Glomerular endothelial cell (primary cell): ENCODE measurements around the gene ZNF670. TPM values are rescaled to one million over a fixed set of nuclear protein-coding genes. Genes with fewer than 3 reads are reported as not detected.
"Not testable (repeated sequence)": the region's sequence is repeated elsewhere in the genome, so short reads cannot be mapped to it uniquely, and the experiment has no call there.

ENCODE experiments used
- DNase-seq: peaks from one replicate; pipeline ENCODE4 v3.0.0-alpha.2; 2011; ENCODE audit warnings: low read depth, low spot score; ENCODE audit errors: extremely low read depth
- total RNA-seq: library from RNA; depleted of rRNA; stranded (reverse); fragments of >200 nt; gene quantifications from 2 replicates; pipeline ENCODE4 v1.2.3, GENCODE V29; 2015

Gene ZNF670
- total RNA-seq: 4.0 and 4.2 TPM in 2 replicates

DNA sequence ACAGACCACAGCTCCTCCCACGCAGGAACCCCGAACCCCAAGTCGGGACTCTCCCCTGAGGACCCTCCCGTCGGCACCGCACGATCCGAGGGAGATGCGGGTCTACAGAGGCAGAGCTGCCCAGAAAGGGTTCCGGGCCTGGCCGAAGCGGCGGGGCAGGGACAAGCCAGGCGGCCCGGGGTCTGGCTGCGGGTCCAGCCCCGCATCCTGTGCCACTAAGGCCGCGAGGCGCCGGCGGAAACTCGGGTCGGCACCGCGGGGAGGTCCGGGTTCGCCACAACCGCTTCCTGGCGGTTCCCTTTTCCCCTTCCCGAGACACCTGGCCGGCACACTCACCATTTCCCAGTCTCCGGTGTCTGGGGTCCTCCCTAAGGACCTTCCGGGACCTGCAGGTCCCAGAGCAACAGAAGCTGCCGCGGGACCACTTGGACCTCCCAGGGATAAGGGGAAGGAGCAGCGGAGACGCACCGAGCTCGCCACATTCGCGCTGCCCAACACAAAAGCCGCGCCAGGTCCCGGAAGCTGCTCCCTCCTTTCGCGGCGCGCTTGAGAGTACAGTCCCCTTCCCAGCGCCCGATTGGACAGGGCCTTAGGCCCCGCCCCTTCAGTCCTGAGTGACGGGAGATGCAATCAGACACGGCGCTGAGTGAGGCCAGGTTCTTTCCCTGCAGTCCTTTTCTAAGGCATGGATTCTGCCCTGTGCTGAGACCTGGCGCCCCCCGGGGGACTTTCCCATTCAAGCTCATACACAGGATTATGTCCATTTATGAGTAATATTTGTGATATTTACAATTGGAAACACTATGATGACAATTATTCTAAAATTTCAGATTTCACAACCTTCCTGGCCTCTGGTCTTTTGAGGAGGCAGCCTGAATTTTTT, at the start of gene ZNF670:
TSS of gene ZNF670 (minus strand) at position 554 of the 883 bp plus-strand sequence. CDS start at position 339, 215 bp downstream.
- DNase-seq: peak; percentile 80

DNA sequence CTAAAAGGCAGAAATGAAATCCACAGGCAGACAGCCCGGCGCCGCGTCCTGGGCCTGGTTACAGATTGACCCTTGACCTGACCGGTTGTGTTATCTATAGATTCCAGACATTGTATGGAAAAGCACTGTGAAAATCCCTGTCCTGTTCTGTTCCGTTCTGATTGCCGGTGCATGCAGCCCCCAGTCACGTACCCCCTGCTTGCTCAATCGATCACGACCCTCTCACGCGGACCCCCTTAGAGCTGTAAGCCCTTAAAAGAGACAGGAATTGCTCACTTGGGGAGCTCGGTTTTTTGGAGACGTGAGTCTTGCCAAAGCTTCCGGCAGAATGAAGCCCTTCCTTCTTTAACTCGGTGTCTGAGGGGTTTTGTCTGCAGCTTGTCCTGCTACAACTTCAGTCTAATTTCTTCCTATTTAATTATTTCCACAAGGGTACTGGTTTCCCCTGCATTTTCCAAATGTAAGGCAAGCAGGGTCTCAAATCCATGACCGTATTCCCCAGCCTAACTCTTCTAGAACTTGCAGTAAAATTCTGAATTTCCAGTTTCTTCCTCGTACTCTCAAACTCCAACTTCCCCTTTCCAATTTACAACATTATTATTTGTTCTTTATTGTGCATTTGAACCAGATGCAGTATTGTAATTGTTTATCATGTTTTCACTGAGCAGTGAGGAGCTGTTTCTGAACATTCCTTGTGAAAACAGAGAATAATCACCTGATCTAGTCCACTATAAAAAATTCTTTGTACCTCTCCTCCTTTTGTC, 49.1 kb upstream of the ZNF670 start:
- not testable (repeated sequence) for DNase-seq

DNA sequence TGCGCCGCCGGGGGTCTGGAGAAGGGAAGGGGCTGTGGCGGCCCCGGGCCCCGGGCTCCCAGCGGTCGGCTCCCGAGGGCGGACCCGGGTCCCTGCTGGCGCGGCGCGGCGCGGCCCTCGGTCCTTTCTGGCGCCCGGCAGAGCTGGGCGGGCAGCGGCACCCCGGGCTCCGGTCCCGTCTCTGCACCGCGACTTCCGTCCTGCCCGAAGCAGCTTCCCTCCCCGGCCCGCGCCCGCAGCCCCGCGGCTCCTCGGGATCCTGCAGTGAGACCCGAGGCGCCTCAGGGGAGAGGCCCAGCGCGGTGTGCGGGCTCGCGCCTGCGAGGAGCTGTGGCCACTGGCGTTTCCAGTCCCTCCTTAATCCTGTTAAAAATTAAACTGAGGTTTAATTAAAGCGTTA, 48.0 kb upstream of the ZNF670 start:
- not testable (repeated sequence) for DNase-seq

DNA sequence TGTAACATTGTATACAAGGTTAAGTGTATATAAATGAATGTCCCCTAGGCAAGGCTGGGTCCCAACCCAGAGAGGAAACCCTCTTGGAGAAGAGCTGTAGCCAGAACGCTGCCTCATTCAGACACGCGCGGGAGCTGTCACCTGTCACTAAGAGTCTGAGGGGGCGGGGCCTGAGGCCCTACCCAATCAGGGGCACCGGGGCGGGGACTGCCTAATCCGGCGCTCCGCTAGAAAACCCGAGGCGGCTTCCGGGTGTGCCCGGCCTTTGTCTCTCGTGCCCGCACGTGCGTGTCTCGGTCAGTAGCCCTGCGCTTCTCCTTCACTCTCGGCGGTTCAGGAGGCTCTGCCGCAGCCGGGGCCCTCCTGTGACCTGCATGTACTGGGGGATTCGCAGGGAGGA, 47.6 kb upstream of the ZNF670 start:
- not testable (repeated sequence) for DNase-seq

DNA sequence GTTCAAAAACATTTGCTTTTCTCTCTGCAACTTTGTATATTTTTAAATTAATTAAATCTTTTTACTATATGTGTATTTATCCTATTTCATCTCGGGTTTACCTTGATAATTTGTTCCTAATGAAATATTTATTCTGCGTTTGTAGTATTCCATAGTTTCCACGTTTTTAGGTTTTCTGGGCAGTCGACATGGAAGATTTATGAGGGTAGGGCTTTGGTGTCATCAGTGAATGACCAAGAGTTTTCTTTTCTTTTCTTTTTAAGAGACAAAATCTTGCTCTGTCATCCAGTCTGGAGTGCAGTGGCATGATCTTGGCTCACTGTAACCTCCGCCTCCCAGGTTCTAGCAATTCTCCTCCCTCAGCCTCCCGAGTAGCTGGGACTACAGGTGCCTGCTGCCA, 42.8 kb upstream of the ZNF670 start:
- DNase-seq: no peak

GRCh38 chr1:247120408-247120668, 41.7 kb upstream of the ZNF670 start:
- not testable (repeated sequence) for DNase-seq

DNA sequence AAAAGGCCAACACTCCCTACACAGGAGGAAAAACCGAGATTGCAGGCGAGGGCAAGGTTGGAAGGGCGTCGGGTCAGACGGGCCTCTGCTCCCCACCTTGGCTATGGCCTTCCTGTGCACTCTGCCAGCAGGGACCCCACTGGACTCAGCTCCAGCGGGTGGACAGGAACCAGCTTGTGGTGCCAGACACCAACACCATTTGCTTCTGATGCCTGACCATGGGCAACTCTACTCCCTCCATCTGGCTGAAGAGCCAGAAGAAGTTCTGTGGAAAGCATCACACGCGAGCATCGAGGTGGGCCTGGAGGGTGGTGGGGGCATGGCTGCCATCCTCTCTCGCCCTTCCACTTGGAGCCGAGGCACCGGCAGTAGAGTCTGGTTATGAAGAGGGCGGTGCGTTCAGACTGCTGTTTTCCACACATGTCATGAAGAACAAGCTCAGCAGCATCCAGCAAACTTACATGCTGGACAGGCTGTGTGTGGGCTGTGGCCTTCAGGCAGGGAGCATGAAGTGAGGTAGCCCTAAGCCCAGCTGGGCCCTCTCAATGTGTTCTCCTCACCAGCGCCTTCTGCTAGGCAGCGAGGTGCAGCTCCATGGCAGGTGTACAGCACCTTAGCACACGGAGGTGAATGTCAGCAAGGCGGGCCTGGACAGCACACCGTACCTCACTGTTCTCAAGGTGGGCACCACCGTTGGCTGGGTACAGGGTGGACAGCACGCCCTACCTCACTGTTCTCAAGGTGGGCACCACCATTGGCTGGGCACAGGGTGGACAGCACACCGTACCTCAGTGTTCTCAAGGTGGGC, 41.2 kb upstream of the ZNF670 start:
- DNase-seq: no peak

DNA sequence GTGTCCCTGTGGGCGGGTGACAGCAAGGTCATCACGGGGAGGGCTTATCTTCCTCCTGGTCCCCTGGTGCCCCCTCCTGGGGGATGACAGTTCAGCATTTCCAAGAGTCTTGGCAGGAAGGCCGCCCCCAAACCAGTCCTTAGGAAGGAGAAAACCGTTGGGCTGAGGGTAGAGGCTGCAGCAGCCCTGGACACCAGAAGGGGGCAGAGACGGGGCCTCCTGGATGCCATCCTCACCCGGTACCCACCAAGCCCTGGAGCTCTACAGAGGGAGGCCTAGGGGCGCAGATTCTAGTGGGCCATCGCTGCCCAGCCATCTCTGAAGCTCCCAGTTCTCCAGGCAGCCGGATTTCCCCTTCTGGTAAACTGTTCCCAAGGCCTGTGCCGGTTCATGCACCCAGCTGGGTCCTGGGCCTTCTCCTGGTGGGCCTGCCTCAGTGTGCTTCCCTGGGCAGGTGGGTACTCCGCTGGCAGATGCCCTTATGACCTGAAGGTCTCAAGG, 40.4 kb upstream of the ZNF670 start:
- DNase-seq: no peak

DNA sequence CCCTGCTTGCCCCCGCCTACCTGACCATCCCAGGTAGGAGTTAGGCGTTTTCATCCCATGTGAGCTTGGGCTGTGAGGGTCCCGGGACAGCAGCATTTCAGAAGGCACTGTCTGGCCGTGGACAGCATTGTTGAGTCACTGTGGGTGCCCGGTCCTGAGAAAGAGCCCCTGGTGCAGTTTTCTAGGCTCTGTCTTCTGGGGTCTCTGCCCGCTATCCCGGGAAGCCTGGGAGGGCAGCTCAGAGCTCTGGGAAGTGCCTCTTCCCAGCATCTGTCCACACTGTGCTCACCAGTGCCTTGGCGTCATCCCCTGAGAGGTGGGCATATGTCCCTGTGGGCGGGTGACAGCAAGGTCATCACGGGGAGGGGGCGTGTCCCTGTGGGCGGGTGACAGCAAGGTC, 36.9 kb upstream of the ZNF670 start:
- DNase-seq: no peak

DNA sequence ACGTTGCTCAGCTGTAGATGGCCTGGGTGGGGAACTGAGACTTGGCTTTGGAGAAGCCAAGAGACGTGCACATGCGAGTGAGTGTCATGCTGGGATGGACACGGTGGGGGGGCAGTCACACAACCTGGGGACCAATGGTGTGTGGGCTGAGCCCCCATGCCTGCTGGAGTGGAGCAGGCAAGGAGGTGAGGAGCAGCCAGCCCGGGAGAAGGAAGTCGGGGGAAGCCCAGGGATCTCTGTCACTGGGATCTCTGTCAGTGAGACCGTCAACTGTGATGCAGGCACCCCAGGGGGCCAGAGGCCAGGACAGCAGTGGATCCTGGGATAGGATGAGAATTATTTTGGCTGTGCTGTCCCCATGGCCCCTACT, 36.5 kb upstream of the ZNF670 start:
- no peak for DNase-seq

DNA sequence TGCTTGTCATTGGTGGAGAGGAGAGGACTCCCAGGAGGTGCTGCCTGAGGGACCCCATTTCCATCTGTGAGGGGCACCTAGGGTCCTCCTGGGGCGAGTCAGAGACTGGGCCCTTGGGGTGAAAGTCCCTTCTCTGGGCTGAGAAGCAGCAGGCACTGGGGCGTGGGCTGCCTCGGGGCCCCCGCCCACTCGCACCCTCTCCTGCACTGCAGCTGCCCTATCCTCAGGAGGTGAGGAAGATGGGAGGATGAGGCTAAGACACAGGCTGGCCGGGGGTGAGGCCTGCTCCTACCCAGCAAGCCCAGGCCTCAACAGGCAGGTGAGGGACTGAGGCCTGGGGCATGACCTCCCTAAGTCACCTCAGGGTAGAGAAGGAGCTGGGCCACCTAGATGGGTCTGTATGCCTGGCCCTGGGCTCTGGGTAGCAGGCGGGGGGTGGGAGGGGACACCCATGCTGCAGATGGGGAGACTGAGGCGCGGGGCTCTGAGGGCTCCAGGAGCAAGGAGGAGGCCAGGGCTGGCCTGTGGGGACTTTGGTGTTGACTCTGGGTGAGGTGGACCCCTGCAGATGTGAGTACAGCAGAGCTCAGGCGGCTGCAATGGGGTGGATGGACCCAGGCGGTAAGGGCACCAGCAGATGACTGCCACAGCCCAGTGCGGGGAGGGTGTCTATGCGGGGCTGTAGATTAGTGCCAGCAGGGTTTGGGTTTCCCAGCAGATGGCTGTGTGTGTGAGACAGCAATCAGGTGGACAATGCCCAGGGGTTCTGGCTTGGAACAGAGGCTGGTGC, 35.9 kb upstream of the ZNF670 start:
- DNase-seq: no peak

- no peak for DNase-seq
Observed at GRCh38 chr1:247113733-247114271, 35.2 kb upstream of the ZNF670 start.

- DNase-seq: no peak
Observed at GRCh38 chr1:247113094-247113497, 34.5 kb upstream of the ZNF670 start.

- DNase-seq: no peak
Observed at GRCh38 chr1:247112479-247112781, 33.8 kb upstream of the ZNF670 start.

DNA sequence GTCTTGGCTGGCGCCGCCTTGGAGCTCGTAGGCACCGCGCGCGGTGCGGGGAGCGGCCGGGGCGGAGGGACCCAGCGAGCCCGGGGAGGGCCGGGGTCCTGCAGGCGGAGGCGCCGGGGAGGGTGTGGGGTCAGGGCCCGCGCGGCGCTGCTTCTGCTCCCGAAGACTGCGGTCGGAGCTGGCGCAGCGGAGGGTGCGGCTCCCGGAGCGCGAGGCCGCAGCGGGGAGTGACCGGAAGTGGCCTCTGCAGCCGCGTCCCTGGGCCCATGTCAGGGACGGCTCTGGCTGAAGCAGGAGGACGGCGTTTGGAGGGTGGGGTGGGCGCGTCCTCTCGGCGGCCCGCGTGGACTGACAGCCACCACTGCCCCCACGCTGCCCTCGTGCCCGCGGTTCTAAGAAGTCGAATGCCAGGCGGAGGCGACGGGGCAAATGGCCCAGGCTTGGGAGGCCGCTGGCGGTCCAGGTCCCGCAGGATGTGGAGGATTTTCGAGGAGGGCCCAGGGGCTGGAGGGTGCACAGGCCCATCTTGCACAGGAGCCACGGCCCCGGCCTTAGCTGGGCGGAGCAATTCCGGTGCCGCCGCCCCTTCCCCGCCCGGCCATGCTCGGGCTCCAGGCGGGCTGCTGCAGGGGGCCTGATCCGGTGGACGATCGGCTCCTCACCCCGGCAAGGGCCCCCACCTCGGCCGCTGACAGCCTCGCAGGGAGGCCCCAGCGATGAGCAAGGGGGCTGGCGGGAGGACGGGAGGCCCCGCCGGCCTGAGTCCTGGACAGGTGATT, 33.3 kb upstream of the ZNF670 start:
- DNase-seq: no peak

- DNase-seq: no peak
Observed at GRCh38 chr1:247111259-247111699, 32.7 kb upstream of the ZNF670 start.

DNA sequence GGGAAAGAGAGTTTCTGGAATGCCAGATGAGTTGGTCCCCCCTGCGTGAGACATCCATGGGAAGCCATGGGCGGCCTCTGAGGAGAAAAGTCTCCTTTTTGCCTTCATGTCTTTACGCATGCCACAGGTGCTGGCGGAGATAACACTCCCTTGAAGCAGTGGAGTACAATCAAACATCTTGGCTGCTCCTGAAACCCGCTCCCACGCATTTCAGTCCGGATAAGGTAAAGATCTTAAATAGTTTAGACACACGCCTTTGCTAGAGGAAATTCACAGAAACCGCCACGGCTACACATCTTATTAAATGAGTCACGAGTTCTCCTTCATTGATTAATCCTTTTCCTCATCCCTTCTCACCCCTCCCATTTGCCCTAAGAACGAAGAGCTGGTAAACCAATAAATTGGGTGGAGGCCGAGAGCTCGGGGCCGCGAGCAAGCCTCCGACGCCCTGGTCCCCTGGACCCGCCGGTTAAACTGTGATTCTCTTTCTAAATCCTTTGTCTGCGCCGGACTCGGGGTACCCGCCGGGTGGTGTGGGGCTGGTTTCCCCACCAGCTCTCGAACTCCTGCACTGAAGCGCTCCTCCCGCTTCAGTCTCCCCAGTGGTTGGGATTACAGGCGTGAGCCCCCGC, 32.1 kb upstream of the ZNF670 start:
- no peak for DNase-seq

DNA sequence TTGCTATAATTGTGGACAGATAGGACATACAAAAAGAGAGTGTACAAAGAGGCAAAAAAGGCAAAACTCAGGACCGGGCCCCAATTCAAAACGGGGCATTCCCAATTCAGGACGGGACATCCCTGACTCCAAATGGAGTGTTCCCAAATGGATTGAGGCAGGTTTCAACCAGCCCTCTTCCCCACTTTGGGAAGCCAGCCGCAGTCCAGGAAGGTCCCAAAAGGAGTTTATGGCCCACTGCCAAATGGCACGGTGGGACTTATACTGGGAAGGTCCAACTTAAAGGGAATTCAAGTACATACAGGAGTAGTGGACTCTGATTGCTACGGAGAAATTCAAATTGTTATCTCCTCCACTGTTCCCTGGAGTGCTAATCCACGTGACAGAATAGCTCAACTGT, 29.1 kb upstream of the ZNF670 start:
- DNase-seq: no peak

DNA sequence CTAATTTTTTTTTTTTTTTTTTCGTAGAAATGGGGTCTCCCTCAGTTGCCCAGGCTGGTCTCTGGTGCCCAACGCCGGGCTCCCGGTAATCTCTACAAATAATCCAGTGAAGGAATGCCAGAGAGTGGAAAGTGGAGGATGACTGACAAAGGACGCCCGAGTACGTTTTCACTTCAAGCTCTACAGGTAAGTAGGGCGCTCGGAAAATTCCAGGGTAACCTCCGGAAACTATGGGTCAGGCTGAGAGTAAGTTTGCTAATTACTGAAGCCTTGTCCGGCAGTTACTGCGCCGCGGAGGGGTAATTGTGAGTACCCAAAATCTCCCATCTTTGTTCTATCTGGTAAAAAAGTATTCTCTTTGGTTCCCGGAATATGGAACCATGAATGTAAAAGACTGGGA, 27.4 kb upstream of the ZNF670 start:
- DNase-seq: no peak
